UCSD-AML1 (cell line): ENCODE measurements around the gene OR4D2.

Experiments used
- DNase-seq: peaks from one replicate; lab custom pipeline; 2025; ENCODE audit not compliant: unreplicated experiment; lab: John Stamatoyannopoulos, UW

OR4D2 gene

GRCh38 chr17:58172369-58173071 lies 5.7 kb downstream of the OR4D2 start:
- no peak for DNase-seq

- no peak for DNase-seq
Measured at GRCh38 chr17:58174871-58175270, 8.1 kb downstream of the OR4D2 start.

GRCh38 chr17:58176200-58176599 lies 9.4 kb downstream of the OR4D2 start:
- DNase-seq = no peak

DNA sequence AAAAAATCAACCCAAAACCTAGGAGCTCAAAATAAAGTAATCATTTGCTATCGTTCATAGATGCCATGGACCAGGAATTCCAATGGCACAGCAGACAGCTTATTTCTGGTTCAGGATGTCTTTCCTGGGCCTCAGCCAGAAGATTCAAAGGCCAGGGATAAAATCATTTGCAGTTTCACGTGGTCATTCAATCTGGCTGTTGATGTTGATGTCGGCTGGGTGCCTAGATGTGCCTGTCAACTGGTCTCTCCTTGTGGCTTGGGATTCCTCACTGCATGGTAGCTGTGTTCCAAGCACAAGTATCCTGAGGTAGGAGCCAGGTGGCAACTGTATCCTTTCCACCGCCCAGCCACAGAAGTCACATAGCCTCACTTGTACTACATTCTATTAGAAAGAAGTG lies 15.0 kb downstream of the OR4D2 start:
- no peak for DNase-seq

GRCh38 chr17:58183514-58183913 lies 16.7 kb downstream of the OR4D2 start:
- no peak for DNase-seq

DNA sequence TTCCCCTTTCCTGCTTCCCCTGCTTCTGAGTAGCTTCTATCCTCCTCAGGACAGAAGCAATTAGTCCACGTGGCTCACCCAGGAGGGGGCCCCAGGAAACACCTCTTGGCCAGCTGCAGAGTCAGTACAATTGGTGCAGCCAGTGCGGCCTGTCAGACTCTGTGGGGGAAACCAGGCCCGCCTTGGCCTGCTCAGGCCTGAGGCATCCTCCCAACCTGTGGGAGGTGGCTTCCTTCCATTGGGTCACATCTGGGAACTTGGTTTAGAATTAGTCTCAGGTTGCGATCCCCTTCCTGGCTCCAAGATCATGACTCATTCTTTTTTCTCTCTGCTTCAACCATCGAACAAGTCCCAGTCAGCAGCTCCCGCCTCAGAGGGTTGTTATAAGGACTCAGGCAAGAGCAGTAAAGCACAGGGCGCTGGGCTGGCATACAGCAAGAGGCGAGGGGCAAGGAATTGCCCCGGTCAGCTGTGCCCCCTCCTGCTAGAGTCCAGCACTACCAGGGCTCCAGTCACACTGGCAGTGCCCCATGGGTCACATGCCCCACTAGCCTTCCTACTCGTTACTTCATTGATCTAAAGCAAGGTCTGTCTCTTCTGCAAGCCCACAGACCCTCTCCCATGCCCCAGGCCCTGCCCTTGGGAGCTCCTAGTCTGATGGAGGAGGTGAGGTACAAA lies 17.7 kb downstream of the OR4D2 start:
- DNase-seq = peak; percentile 62

DNA sequence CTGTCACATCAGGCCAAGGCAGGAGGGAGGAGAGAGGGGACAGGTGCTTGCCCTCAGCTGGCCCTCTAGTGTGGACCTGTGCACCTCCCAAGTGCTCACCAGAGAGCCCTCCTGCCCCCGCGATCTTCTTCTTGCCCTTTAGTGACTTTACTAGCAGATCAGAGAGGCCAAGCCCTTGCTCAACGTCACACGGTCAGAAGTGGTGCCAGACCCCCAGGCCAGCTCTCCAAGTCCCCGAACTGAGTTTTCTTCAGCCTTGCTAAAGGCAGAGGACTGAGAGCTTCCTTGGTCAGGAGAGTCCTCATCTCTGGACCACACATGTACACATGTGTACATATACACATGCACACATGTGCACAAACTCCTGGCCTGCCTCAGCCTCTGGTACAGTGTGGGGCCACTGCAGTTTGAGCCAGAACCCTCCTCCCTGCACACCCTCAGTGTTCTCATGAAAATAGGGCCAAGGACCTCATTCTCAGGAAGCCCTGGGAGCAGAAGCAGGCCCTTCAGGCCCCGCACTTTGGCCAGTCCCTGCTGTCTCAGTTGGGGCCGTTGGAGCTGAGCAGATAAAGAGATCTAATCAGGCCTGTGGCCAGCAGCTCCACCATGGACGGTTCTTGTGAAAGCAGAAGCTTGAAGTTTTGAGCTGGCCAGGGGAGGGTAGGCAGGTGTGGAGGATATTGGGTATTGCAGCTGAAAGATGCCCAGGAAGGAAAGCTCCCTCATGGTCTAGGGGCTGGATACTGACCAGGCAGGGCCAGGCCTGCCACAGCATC lies 18.4 kb downstream of the OR4D2 start:
- no peak for DNase-seq

- no peak for DNase-seq
Measured at GRCh38 chr17:58186591-58186990, 19.8 kb downstream of the OR4D2 start.

DNA sequence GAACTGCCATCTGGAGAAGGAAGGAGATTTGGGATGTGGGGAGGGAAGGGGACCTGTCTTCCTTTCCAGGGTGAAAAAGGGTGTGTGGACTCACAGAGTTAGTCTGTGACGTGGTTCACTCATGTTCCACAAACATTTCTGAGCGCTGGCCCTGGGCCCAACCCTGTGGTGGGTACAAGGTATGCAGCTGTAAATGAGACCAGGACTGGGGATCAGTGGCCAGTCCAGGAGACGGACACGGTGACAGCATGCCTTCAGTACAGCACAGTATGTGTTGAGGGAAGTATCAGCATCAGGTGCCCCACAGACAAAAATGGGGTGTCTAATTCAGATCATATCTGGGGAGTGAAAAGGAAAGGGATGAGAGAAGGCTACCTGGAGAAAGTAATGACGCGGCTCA lies 20.3 kb downstream of the OR4D2 start:
- no peak for DNase-seq

GRCh38 chr17:58187675-58188074 lies 20.9 kb downstream of the OR4D2 start:
- no peak for DNase-seq

- DNase-seq = no peak
Measured at GRCh38 chr17:58189436-58190146, 22.8 kb downstream of the OR4D2 start.

DNA sequence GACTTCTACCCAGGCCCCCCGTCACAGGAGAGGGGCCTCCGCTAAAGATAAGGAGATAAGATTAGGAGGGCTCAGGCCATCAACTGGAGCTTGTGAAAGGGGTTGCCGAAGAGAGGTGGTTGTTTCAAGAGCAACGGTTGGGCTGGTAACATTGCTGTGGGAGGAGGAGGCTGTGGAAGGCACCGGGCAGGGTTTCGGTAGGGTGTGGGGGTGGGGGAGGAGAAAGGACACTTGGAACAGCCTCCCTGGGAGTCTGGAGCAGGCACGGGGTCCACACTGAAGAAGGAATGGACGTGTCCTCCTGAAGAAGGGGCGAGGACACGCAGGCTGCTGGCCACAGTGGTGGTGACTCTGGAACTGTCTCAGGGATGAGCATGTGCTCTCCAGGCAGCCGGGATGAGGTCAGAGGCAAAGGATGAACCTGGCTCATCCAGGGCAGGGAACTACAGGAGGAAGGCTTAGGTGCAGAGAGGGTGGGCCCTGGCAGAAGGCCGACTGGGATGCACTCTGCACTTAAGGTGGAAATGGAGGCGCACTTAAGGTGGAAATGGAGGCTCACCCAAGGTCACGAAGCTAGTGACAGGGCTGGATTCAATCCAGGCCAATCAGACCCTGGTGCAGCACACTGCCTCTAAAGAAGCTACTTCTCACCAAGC lies 24.6 kb downstream of the OR4D2 start:
- no peak for DNase-seq

- DNase-seq = no peak
Measured at GRCh38 chr17:58192612-58193011, 25.8 kb downstream of the OR4D2 start, which contains the start of gene EPX. EPX (plus strand) TSS chr17:58192726; CDS start chr17:58192847, 121 bp downstream.

- DNase-seq = no peak
Measured at GRCh38 chr17:58193641-58194255, 27.0 kb downstream of the OR4D2 start.

- DNase-seq = no peak
Measured at GRCh38 chr17:58195518-58196123, 28.8 kb downstream of the OR4D2 start.

DNA sequence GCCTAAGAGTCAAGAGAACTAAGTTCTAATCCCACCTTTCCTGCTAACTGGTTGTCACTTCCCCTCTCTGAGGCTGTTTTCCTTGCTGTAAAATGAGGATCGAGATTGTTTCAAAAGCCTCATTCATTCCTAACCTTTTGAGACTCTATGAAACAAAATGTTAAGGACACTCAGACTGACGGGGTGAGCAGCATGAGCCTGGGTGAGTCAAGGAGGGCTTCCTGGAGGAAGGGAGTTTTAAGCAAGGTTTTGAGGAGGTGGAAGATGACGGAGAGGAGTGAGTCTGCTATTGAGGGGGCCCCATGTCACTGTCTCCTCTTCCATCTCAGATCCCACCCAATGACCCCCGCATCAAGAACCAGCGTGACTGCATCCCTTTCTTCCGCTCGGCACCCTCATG lies 29.8 kb downstream of the OR4D2 start:
- DNase-seq = no peak

- DNase-seq = peak; percentile 64
Measured at GRCh38 chr17:58200024-58200633, 33.3 kb downstream of the OR4D2 start.

DNA sequence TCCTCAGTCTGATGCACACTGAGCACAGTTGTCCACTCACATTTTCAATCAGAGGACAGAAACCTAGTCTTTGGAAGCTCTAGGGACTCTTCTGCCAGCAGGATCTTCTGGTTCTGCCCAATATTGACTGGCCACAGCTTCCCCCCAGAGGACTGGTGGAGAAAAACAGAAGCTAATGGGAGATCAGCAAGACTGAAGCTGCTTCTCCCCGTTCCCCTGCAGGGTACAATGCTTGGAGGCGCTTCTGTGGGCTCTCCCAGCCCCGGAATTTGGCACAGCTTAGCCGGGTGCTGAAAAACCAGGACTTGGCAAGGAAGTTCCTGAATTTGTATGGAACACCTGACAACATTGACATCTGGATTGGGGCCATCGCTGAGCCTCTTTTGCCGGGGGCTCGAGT lies 36.1 kb downstream of the OR4D2 start:
- DNase-seq = no peak

- DNase-seq = no peak
Measured at GRCh38 chr17:58204796-58205195, 38.0 kb downstream of the OR4D2 start.
